Stomach smooth muscle (tissue), 2 donors: ENCODE data around the gene PDZRN3.

Experiments
- H3K27ac ChIP-seq: one replicate; pipeline ENCODE4 v1.7.0; 2013; ENCODE audit warnings: mild to moderate bottlenecking, low read length, inconsistent platforms
- H3K27me3 ChIP-seq, 2 donors: one replicate each; pipeline ENCODE4 v1.7.0; 2013; ENCODE audit warnings: low read length in 2 of 2; ENCODE audit not compliant: insufficient read depth in 2 of 2, control insufficient read depth in 1 of 2
- H3K36me3 ChIP-seq, 2 donors: one replicate each; pipeline ENCODE4 v1.7.0; 2013; ENCODE audit warnings: low read length in 2 of 2; ENCODE audit not compliant: control insufficient read depth in 2 of 2, insufficient read depth in 2 of 2
- H3K4me1 ChIP-seq: one replicate; pipeline ENCODE4 v1.7.0; 2013; ENCODE audit warnings: low read length; ENCODE audit not compliant: control insufficient read depth, insufficient read depth
- H3K4me3 ChIP-seq, 2 donors: one replicate each; pipeline ENCODE4 v1.7.0; 2013; ENCODE audit warnings: low read length in 2 of 2
- H3K9ac ChIP-seq, 2 donors: one replicate each; pipeline ENCODE4 v1.7.0; 2013; ENCODE audit warnings: low read length in 2 of 2, mild to moderate bottlenecking in 1 of 2
- H3K9me3 ChIP-seq, 2 donors: one replicate each; pipeline ENCODE4 v1.7.0; 2013; ENCODE audit warnings: low read length in 2 of 2; ENCODE audit not compliant: control insufficient read depth in 2 of 2
- donor health status: healthy.
- donor health status: Pancreatic carcinoma.

Gene PDZRN3

DNA sequence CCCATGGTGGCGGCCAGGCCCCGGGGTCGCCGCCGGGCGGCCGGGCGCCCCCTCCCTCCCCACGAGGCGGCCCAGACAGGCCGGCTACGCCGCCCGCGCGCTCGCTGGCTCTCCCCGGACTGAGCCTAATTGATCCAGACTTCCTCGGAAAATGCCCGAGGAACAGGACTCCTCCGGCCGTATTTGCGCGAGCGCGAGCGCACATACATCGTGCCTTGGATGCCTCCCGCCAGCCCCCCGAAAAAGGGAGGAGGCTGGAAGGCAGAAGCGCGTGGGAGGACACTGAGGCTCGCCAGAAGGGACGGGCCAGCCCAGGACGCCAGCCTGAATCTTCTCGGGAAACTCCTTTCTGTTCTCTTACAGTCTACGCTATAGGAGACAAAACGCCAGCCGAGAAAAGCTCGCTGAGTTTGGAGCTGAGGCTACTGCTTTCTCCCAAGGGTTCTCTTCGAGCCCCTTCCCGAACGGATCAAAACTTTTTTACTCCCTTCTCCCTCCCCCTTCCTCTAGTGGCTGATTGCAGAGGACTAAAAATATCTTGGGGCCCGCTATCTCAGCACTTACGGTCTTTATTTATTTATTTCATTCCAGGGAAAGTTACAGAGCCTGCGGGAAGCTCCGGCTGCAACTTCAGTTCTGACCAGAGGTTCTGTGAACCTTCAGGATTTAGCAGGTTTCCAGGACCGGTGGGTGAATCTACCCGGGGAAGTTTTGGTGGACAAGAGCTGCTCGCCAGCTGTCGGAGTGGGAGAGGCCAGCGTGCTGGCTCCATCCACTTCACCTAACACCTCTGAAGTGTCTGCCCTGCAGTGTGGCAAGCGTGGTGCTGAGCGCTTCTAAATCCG lies at the start of gene PDZRN3:
Gene PDZRN3, minus strand, starts transcription at position 121 of the 845 bp plus-strand sequence.
- Histone ChIP-seq H3K4me1 (peaks cover 28% of the 10 kb centered on the region), H3K4me3 (peak within 1 kb of the TSS; percentile 96), H3K27ac (peak within 1 kb of the TSS; percentile 94), H3K9ac (peak within 1 kb of the TSS; percentile 90 to 96), H3K9me3 (no peaks in the 10 kb centered on the region), H3K36me3 (no peaks in the 10 kb centered on the region), H3K27me3 (no peaks in the 10 kb centered on the region)

DNA sequence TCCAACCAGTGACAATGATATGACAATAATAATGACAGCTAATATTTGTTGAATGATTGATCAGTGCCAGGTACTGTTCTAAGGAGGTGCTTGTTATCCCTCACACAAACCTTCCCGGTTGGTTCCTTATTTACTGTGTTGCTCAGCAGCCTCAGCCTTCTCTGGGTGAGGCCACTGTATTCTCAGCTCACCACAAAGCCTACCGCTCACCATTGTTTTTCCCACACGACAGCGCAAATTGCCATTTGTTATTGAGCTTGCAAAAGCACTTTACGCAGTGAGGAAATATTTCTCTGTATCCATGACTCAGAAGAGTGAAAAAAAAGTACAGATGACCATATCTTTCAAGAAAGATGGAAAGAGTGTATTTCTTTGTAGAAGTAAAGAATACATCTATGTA lies 49.5 kb upstream of the PDZRN3 start:
- no peaks in the 10 kb centered on the region for H3K9me3 ChIP-seq
- H3K27me3 ChIP-seq, result no peaks in the 10 kb centered on the region
- H3K27ac ChIP-seq, result no peak overlapping the region
- H3K36me3 ChIP-seq, result no peaks in the 10 kb centered on the region
- no peaks in the 10 kb centered on the region for H3K4me1 ChIP-seq
- H3K4me3 ChIP-seq, result no peak overlapping the region
- H3K9ac ChIP-seq, result no peak overlapping the region

DNA sequence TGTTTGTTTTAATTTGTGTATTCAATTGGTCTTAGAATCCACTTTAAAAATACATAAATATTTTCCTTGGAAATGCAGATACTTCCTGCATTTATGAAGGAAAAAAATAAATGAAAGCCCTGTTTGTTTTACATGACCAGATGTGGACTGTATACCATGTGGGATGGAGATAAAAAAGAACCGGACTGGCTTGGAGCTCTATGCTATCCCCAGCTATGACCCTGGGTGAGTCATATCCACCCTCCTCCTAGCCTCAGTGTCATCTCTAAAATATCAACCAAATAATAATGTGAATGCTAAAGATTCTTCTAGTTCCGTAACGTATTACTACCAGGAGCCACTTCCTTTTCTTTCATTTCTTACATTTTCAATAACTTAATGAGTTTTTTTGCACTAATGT lies 44.5 kb upstream of the PDZRN3 start:
- H3K9me3 ChIP-seq, result no peaks in the 10 kb centered on the region
- no peak overlapping the region for H3K27ac ChIP-seq
- no peak overlapping the region for H3K9ac ChIP-seq
- H3K4me3 ChIP-seq, result no peak overlapping the region
- H3K27me3 ChIP-seq, result no peaks in the 10 kb centered on the region
- no peaks in the 10 kb centered on the region for H3K4me1 ChIP-seq
- no peaks in the 10 kb centered on the region for H3K36me3 ChIP-seq

- H3K9me3 ChIP-seq, result no peaks in the 10 kb centered on the region
- H3K9ac ChIP-seq, result no peak overlapping the region
- H3K4me3 ChIP-seq, result no peak overlapping the region
- H3K36me3 ChIP-seq, result no peaks in the 10 kb centered on the region
- H3K27ac ChIP-seq, result no peak overlapping the region
- H3K4me1 ChIP-seq, result no peaks in the 10 kb centered on the region
- no peaks in the 10 kb centered on the region for H3K27me3 ChIP-seq
These were observed 43.6 kb upstream of the PDZRN3 start for GRCh38 chr3:73668391-73668790.

DNA sequence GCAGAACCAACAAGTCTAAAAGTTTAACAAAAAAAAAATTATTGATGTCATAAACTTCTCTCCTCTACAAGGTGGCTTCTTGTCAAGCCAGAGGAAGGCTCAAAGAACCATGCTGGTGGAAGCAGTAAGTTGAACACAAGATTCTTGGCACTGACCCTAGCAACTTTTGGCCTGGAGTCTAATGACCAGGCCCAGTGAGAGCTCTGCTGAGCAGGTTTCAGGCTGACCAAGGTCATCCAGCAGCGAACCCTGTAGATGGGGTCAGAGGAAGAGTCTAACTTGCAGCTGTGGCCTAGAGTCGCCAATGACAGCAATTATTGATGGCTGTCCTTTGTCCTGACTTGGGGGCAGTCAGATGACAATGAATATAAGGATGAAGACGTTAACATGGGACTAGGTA lies 43.1 kb upstream of the PDZRN3 start:
- no peaks in the 10 kb centered on the region for H3K27me3 ChIP-seq
- no peak overlapping the region for H3K27ac ChIP-seq
- no peaks in the 10 kb centered on the region for H3K36me3 ChIP-seq
- H3K9me3 ChIP-seq, result no peaks in the 10 kb centered on the region
- H3K9ac ChIP-seq, result no peak overlapping the region
- H3K4me1 ChIP-seq, result no peaks in the 10 kb centered on the region
- H3K4me3 ChIP-seq, result no peak overlapping the region

DNA sequence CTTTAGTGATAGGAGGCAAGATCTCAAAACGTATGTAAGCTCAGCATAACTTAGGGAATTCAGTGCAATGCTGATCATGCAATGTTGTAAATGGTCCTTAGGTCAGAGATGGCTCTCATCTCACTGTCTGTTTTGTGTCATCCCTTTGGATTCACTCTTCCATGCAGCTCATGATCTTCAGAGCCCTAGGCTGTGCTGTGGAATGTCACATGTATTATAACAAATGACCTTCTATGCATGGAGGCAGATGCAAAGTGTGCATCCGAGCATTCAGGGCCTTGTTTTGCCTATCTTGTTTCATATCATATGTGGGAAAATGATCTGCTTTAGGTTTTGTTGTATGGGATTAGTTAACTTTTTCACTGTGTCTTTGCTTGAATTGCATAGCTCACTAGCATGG lies 40.5 kb upstream of the PDZRN3 start:
- H3K27me3 ChIP-seq, result no peaks in the 10 kb centered on the region
- H3K4me3 ChIP-seq, result no peak overlapping the region

DNA sequence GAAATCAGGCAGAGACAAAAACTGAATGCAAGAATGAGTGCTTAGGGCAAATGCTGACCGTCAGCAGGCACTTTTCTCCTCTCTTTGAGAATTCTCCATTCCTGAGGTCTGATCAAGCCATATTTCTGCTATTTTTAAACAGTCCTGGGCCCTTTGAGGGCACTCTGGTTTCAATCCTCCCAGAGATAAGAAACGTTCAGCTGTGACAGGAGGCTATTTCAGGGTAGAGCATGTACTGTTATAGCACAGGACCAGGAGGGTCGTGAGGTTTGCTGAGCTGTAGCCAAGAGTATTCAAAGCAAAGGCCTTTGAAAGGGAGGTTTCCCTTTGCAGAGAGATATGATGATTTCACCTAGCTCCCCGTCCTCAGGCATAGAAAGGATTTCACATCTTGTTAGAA lies 39.6 kb upstream of the PDZRN3 start:
- no peaks in the 10 kb centered on the region for H3K27me3 ChIP-seq
- no peaks in the 10 kb centered on the region for H3K36me3 ChIP-seq
- H3K9me3 ChIP-seq, result no peaks in the 10 kb centered on the region
- no peak overlapping the region for H3K9ac ChIP-seq
- no peak overlapping the region for H3K27ac ChIP-seq
- no peak overlapping the region for H3K4me3 ChIP-seq
- H3K4me1 ChIP-seq, result no peaks in the 10 kb centered on the region

More for the DNA sequence above, 40.5 kb upstream of the PDZRN3 start:
- H3K4me1 ChIP-seq, result no peaks in the 10 kb centered on the region
- no peak overlapping the region for H3K9ac ChIP-seq
- no peaks in the 10 kb centered on the region for H3K9me3 ChIP-seq
- no peaks in the 10 kb centered on the region for H3K36me3 ChIP-seq
- no peak overlapping the region for H3K27ac ChIP-seq

- Histone ChIP-seq H3K27ac (no peak overlapping the region), H3K36me3 (no peaks in the 10 kb centered on the region), H3K9ac (no peak overlapping the region)
These were observed 38.8 kb upstream of the PDZRN3 start for GRCh38 chr3:73663495-73663894.

GRCh38 chr3:73661265-73661664 lies 36.5 kb upstream of the PDZRN3 start:
- no peaks in the 10 kb centered on the region for H3K9me3 ChIP-seq
- no peak overlapping the region for H3K9ac ChIP-seq
- no peaks in the 10 kb centered on the region for H3K27me3 ChIP-seq
- no peaks in the 10 kb centered on the region for H3K36me3 ChIP-seq
- H3K4me1 ChIP-seq, result no peaks in the 10 kb centered on the region
- no peak overlapping the region for H3K4me3 ChIP-seq
- H3K27ac ChIP-seq, result no peak overlapping the region

More at GRCh38 chr3:73663495-73663894, 38.8 kb upstream of the PDZRN3 start:
- H3K9me3 ChIP-seq, result no peaks in the 10 kb centered on the region
- no peak overlapping the region for H3K4me3 ChIP-seq
- H3K27me3 ChIP-seq, result no peaks in the 10 kb centered on the region
- no peaks in the 10 kb centered on the region for H3K4me1 ChIP-seq

DNA sequence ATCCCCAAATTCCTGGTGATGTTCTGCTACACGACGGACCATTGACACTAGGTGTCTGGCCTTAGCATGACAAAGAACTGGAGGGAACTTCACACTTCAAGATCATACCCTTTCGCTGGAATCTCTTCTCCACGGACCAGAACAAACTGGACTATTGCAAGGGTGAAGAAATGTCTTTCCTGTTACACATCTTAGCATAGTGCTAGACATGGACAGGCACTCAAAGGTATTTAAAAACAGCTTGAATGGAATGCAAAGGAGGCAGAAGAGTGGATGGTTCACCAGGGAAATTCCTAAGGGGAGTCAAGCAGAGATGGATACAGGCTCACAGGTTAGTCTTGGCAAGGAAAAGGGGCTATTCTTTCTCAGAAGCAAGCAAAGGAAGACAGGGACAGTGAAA lies 33.5 kb upstream of the PDZRN3 start:
- no peaks in the 10 kb centered on the region for H3K9me3 ChIP-seq
- no peak overlapping the region for H3K27ac ChIP-seq
- no peak overlapping the region for H3K9ac ChIP-seq
- no peaks in the 10 kb centered on the region for H3K36me3 ChIP-seq
- no peaks in the 10 kb centered on the region for H3K27me3 ChIP-seq
- no peaks in the 10 kb centered on the region for H3K4me1 ChIP-seq
- H3K4me3 ChIP-seq, result no peak overlapping the region

DNA sequence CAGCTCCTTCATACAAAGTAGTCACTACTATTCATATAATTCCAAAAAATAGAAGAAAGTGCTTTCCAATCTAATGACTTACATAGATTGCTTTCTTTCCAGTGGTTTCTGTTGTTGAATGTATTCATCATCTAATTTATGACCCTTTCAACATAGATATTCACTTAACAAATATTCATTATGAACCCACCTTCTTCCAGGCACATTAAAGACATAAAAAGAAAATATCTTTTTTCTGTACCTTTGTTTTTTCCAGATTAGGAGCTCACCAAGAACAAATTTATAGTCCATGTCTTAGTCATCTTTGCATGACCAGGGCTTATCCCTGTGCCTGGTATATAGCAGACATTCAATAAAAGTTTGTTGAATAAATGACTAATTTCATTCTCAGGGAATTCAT lies 32.4 kb upstream of the PDZRN3 start:
- H3K36me3 ChIP-seq, result no peaks in the 10 kb centered on the region
- no peak overlapping the region for H3K9ac ChIP-seq
- no peaks in the 10 kb centered on the region for H3K4me1 ChIP-seq
- H3K9me3 ChIP-seq, result no peaks in the 10 kb centered on the region
- H3K27me3 ChIP-seq, result no peaks in the 10 kb centered on the region
- H3K27ac ChIP-seq, result no peak overlapping the region
- no peak overlapping the region for H3K4me3 ChIP-seq
